Measurements from ENCODE around the gene GNAS.

DNA sequence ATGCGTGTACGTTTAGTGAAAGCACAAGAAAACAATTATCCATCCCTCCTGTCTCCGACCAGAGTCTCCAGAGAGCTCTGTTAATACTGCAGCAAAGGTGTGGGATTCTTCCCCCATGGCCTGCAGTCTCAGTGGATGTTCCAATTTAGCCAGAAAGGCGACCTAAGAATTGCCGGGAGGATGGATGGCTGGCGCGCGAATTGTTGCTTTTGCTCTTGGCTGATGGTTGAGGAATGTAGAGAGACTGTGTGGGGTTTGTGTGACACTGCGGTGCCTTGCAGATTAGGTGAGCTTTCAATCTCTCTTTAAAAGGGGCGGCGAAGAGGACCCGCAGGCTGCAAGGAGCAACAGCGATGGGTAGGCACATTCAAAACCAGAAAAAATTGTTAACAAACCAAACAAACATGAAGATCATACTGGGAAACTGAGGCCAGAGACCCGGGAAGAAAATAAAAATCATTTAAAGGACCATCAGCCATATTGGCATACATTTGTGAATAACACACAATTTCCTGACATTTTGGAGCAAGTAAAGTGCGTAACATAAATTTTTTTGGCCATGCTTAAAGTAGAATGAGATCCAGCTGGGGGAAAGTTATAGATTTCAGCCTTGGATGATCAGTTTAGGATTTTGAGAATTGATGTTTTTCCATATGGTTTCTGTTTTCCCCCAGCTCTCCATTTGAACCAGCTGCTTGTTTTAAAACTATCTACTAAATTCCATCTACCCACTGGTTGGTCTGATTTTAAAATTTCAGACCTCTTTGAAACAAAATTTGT, 46.3 kb downstream of the GNAS start:
- TF ChIP-seq, protein P1, sequence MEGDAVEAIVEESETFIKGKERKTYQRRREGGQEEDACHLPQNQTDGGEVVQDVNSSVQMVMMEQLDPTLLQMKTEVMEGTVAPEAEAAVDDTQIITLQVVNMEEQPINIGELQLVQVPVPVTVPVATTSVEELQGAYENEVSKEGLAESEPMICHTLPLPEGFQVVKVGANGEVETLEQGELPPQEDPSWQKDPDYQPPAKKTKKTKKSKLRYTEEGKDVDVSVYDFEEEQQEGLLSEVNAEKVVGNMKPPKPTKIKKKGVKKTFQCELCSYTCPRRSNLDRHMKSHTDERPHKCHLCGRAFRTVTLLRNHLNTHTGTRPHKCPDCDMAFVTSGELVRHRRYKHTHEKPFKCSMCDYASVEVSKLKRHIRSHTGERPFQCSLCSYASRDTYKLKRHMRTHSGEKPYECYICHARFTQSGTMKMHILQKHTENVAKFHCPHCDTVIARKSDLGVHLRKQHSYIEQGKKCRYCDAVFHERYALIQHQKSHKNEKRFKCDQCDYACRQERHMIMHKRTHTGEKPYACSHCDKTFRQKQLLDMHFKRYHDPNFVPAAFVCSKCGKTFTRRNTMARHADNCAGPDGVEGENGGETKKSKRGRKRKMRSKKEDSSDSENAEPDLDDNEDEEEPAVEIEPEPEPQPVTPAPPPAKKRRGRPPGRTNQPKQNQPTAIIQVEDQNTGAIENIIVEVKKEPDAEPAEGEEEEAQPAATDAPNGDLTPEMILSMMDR (IDR thresholded peaks at IDR 0.05), result no peak
- no peak for TF ChIP-seq POLR2A (IDR thresholded peaks at IDR 0.05)
